NCI-H345 treated with DMSO at 0.1 percent for 48 hours (cell line): ENCODE results near the gene TMEM161A.

Experiments used
- DNase-seq: peaks from one replicate; lab custom pipeline; 2025; ENCODE audit not compliant: unreplicated experiment; lab: John Stamatoyannopoulos, UW

Gene TMEM161A

DNA sequence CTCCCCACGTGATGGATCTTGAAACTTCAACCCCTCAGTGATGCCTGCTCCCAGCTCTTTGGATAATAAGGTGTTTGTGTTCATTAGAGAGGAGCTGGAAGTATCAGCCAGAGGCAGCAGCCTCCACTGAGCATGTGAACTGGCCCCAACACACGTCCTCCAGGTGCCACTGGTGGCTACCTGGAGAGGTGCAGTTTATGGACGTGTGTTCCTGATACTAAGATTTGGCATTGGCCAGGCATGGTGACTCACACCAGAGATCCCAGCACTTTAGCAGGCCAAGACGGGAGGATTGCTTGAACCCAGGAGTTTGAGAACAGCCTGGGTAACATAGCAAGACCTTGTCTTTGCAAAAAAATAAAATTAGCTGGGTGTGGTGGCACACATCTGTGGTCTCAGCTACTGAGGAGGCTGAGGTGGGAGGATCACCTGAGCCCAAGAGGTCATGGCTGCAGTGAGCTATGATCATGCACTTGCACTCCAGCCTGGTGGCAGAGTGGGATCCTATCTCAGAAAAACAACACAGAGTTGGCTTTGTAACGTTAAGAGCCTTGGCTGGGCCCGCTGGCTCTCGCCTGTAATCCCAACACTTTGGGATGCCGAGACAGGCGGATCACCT lies 40.1 kb downstream of the TMEM161A start:
- DNase-seq: no peak

DNA sequence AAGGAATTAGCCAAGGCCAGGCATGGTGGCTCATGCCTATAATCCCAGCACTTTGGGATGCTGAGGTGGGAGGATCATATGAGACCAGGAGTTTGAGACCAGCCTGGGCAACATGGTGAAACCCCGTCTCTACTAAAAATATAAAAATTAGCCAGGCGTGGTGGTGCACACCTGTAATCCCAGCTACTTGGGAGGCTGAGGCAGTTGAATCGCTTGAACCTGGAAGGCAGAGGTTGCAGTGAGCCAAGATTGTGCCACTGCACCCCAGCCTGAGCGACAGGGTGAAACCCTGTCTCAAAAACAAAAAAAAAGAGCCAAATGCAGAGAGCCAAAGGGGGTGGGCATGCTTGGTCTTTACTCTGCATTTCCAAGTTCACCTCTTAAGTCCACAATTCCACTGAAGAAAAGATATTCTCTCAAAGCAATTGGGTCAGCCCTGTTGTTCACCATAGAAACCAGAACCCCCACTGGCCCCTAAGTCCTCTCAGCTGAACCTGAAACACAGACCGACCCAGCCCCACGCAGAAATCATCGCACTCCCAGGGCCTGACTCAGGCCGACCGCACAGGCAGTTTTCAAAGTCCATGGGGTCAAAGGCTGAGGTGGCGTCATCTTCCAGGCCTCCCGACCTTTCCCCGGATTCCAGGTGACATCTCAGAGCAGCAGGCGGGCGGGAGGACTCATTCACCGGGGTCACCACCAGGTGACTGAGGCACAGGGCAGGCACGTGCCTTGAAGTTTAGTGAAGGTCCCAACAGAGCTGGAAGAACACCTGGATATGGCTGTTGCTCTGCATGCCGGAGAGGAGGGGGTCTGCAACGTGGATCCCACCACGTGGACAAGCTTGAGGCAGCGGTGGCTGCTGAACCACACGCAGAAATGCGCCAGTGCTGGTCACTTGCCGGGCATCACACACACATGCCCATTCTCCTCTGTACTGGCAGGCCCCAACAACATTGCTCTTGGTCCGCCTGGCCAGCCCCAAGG lies 41.3 kb downstream of the TMEM161A start:
- DNase-seq: no peak

DNA sequence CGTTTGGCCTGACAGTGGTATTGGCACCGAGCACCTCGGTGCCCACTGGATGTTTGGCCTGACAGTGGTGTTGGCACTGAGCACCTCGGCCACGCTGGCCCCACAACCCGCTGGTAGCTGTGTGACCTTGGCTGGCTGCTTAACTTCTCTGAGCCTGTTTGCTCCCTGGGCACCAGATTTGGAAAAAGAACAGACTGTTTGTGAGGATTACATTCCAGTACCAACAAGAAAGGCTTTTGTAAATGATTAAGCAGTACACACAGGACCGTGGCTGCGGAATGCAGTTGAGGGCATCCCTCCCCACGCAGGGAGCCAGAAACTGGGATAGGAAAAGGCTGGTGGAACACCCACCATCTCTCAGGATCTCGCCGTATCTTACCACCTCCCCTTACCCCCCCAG lies 42.6 kb downstream of the TMEM161A start:
- DNase-seq: no peak

DNA sequence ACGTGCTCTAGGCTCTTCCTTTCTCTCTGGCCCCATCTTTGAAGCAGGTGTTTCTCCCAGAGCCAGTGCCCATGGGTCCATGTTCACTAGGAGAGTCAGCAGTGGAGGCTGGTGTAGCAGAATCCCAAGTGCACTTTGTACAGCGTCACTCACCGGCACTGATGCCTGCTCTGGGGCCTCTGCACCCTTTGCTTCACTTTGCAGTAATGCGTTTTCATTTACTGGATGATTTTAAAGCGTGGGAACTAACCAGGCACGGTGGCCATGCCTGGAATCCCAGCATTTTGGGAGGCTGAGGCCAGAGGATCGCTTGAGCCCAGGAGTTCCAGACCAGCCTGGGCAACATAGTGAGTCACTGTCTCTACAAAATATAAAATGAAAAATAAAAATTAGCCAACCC lies 43.8 kb downstream of the TMEM161A start:
- no peak for DNase-seq

DNA sequence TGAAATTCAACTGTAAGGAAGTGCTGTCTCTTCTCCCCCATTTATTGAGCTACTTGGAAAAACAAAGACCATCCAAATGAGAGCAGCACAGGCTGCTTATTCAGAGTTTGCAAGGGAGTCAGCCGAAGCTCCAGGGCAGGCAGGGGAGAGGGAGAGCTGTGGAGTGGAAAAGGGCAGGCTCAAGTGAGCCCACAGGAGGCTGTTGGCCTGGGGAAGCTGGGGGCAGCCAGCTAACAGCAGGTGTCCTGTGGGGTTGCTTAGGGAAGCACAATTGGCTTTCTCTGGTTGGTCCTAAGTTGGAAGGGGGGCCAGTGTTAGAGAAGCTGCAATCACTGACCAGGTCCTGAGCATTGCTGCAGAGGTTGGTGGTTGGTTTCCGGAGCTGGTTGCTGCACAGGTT lies 50.6 kb downstream of the TMEM161A start:
- DNase-seq: no peak

DNA sequence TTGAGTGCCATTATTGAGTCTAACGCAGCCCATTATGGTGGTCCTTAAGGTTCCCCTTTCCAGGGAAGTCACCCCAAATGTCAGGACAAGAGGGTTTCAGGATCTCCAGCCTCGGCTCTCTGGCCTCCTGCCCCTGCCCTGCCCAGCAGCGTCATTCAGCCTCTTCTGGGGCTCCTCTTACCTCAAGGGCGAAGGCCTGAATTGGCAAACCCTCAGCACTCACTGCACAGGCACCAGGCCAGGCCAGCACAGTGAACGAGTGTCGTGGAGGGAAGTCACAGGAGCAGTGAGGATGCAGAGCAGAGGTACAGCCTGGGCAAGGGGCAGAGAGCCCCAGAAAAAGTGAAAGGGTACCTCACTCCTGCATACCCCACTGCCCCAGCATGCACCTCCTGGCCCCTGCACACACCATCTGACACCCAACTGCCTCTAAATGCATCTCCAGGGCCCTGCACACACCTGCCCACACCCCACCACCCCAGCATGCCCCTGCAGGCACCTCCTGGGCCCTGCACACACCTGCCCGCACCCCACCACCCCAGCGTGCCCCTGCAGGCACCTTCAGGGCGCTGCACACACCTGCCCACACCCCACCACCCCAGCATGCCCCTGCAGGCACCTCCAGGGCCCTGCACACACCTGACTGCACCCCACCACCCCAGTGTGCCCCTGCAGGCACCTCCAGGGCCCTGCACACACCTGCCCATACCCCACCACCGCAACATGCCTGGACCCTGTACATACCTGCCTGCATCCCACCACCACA lies 54.7 kb downstream of the TMEM161A start:
- DNase-seq: no peak

DNA sequence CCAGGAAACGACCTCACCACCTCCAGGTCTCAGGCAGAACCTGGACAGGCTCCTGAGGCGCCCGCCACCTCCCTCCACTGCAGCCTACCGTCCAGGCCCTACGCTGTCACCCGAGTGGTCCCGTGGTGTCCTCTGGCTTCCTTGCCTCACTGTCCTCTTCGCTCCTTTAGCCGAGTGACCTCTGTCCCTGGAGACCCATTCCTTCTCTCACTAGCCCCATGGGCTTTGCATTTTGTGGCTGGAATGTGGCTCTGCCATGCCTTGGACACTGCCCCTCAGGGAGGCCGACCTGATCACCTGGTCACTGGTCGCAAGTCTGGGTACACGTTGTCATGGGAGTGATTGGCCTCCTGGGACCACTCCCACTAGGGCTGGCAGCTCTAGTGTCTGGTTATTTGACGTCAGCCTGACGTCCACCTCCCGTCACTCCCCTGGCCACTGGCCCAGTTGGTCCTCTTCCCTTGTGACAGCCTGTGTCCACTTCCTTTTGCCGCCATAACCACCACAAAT lies 56.6 kb downstream of the TMEM161A start:
- DNase-seq: no peak

DNA sequence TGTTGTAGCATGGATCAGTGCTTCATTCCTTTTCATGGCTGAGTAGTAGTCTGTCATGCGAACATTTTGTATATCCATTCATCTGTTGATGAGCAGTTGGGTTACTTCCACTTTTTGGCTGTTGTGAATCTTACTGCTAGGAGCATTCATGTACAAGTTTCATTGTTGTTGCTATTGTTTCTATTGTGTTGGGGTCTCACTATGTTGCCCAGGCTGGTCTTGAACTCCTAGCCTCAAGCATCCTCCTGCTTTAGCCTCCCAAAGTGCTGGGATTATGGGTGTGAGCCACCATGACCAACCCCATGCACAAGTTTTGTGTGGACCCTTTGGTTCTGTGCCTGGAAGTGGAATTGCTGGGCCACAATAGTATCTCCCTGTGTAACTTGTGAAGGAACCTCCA lies 58.7 kb downstream of the TMEM161A start:
- DNase-seq: no peak

DNA sequence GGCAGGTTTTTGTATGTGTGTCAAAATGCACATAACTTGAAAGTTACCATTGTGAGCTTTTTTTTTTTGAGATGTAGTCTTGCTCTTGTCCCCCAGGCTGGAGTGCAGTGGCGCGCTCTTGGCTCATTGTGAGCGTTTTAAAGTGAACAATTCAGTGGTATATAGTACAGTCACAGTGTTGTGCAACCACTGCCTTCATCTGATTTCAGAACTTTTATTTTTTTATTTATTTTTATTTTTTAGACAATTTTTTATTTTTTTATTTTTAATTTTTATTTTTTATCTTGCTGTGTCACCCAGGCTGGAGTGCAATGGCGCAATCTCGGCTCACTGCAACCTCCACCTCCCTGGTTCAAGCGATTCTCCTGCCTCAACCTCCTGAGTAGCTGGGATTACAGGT lies 59.5 kb downstream of the TMEM161A start:
- DNase-seq: no peak

DNA sequence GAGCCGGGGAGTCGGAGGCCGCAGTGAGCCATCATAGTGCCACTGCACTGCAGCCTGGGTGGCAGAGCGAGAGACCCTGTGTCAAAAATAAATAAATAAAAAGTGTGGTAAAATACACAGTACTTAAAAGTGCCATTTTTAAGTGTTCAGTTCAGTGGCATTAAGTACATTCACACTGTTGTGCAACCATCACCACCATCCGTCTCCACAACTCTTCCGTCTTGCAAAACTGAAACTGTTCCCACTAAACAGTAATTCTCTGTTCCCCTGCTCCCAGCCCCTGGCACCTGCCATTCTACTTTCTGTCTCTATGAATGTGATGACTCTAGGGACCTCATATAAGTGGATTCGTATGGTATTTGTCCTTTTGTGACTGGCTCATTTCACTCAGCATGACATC lies 61.2 kb downstream of the TMEM161A start:
- DNase-seq: peak; percentile 82

DNA sequence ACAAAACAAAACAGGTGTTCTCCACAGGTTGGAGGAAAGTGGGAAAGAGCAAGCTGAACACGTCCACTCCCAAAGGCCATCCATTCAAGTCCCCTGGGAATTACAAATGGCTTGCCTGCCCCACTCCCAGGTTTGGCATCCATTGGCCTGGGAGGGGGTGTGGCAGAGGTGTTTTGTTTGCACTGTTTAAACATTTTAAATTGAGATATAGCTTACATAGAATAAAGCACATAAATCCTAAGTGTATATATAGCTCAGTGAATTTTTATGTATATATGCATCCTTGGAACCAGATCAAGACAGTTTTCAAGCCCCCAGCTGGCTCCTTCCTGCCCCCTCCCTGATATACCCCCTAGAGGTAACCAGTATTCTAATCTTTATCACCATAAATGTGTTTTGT lies 61.8 kb downstream of the TMEM161A start:
- no peak for DNase-seq

DNA sequence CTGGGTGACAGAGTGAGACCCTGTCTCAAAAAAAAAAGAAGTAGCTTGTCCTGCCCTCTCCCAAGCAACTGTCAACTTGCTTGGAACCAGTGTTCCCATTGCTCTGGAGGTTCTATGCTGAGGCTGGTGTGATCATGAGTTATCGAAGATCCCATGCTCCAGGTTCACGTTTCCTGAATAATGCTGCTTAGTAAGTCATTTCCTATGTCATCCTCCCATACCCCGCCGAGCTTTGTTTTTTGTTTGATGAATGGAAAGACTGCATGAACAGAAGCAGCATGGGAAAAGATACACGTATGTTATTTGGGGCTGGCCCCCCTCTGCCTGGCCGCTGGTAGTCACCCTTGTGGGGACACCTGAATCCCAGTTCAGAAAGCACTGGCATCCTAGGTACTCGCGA lies 63.2 kb downstream of the TMEM161A start:
- no peak for DNase-seq

DNA sequence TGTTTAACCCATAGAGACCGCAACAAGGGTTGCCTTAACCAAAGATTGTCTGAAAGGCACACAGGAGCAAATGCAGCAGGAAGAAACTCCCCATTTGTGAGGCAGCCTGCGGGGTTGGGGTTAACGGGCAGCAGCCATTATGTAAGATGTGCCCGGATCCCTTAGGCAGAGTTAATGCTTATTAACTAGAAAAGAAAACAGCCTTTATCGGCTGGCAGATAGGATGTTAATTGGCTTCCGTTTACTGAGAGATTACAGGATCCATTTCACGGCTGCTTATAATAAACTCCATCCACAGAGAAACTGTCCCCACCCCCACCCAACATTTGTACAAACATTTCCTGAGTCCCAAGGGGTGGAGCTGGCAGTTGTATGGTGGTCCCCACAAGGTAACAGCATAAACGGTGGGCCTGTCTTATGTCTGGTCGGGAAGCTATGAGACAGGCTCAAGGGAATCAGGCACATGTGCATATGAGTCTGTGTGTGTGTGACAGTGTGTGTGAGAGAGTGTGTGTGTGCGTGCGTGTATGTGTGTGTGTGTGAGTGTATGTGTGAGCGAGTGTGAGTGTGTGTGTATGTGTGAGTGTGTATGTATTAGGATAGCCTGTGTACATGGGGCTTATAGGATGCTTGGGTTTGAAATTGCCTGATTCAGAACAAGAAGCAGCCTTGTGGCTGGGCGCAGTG lies 63.9 kb downstream of the TMEM161A start:
- DNase-seq: no peak

DNA sequence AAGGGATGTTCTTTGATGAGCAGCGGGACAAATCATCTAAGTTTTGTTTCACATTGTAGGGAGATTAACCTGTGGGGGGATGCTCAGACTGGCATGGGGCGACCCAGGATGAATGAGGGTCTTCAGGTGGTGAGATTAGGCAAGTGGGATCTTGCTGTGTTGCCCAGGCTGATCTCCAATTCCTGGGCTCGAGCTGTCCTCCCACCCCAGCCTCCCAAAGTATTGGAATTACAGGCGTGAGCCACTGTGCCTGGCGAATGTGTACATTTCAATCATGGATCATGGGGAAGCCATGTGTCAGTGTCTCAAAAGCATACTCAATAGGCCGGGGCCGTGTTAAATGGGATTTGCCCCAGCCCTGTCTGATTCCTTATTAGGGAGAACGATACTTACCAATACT lies 66.4 kb downstream of the TMEM161A start:
- no peak for DNase-seq
